ENCODE data around the gene UBA6.
"Not testable (repeated sequence)": the region's sequence is repeated elsewhere in the genome, so short reads cannot be mapped to it uniquely, and the experiment has no call there.

UBA6 gene

GRCh38 chr4:67736262-67736661 is 35.3 kb upstream of the UBA6 start:
- in situ Hi-C loops (cut with MboI; ENCODE audit: low pct_unique_long_range_greater_than_20kb, low sequenced_read_pairs, unreplicated experiment) = no loop called here
- no peak for TF ChIP-seq CTCF (IDR thresholded peaks at IDR 0.05; ENCODE audit: extremely low read depth, insufficient read depth, missing control alignments)
- no peak for DNase-seq (ENCODE audit: low spot score)

- no peak for TF ChIP-seq CTCF (IDR thresholded peaks at IDR 0.05; ENCODE audit: extremely low read depth, insufficient read depth, missing control alignments)
- DNase-seq (ENCODE audit: low spot score) = no peak
- in situ Hi-C loops (cut with MboI; ENCODE audit: low pct_unique_long_range_greater_than_20kb, low sequenced_read_pairs, unreplicated experiment) = no loop called here
Measured at GRCh38 chr4:67735325-67735724, 34.4 kb upstream of the UBA6 start.

GRCh38 chr4:67730511-67730910 is 29.6 kb upstream of the UBA6 start:
- in situ Hi-C loops (cut with MboI; ENCODE audit: low pct_unique_long_range_greater_than_20kb, low sequenced_read_pairs, unreplicated experiment) = not testable (repeated sequence)

GRCh38 chr4:67727124-67727850 is 26.3 kb upstream of the UBA6 start:
- in situ Hi-C loops (cut with MboI; ENCODE audit: low pct_unique_long_range_greater_than_20kb, low sequenced_read_pairs, unreplicated experiment) = no loop called here
- DNase-seq (ENCODE audit: low spot score) = no peak
- no peak for TF ChIP-seq CTCF (IDR thresholded peaks at IDR 0.05; ENCODE audit: extremely low read depth, insufficient read depth, missing control alignments)

More at GRCh38 chr4:67730511-67730910, 29.6 kb upstream of the UBA6 start:
- not testable (repeated sequence) for DNase-seq (ENCODE audit: low spot score)

GRCh38 chr4:67725981-67726380 is 25.0 kb upstream of the UBA6 start:
- in situ Hi-C loops (cut with MboI; ENCODE audit: low pct_unique_long_range_greater_than_20kb, low sequenced_read_pairs, unreplicated experiment) = no loop called here
- DNase-seq (ENCODE audit: low spot score) = no peak
- TF ChIP-seq CTCF (IDR thresholded peaks at IDR 0.05; ENCODE audit: extremely low read depth, insufficient read depth, missing control alignments) = no peak

GRCh38 chr4:67725132-67725531 is 24.2 kb upstream of the UBA6 start:
- in situ Hi-C loops (cut with MboI; ENCODE audit: low pct_unique_long_range_greater_than_20kb, low sequenced_read_pairs, unreplicated experiment) = no loop called here

More at GRCh38 chr4:67725132-67725531, 24.2 kb upstream of the UBA6 start:
- TF ChIP-seq CTCF (IDR thresholded peaks at IDR 0.05; ENCODE audit: extremely low read depth, insufficient read depth, missing control alignments) = no peak
- DNase-seq (ENCODE audit: low spot score) = no peak

All from GM13977 (cell line).